ENCODE data around the gene C2CD4B. TPM values are rescaled to one million over a fixed set of nuclear protein-coding genes. Genes with fewer than 3 reads are reported as not detected.

The C2CD4B gene
- polyA plus RNA-seq, 3 donors, result 0.05 TPM; not detected in 2

DNA sequence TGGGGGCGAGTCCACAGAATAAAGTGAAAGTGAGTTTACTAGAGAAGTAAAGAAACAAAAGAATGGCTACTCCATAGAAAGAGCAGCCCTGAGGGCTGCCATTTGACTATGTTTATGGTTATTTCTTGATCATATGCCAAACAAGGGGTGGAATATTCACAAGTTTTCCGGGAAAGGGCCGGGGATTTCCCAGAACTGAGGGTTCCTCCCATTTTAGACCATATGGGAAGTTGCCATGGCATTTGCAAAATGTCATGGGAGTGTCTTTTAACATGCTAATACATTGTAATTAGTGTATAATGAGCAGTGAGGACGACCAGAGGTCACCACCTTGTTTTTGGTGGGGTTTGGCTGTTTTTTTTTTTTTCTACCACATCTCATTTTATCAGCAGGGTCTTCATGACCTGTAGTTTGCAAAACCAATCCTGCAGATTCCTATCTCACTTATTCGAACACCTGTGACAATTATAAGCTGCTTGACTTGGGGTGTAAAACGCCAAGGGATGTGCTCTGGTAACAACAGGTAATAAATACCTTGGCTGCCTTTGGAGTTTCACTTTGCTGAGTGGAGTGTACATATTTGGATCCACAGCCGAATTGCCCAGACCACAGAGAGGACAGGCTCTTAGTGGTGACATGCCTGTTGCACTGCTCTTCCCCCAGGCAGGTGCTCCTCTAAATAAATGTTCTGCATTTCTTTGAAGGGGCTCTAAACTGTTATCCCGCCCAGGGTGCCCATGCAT is 43.6 kb downstream of the C2CD4B start:
- H4K20me1 ChIP-seq (ENCODE audit: insufficient read depth, low read length), result no peaks in the 10 kb centered on the region
- H3K27ac Mint-ChIP-seq, result no peak overlapping the region
- no peak overlapping the region for H3K4me3 Mint-ChIP-seq
- no peak overlapping the region for H3K4me3 ChIP-seq (replicated peaks in 1 of 3; ENCODE audit: low read depth in 2 of 3, low read length in 3 of 3)
- H3K27ac ChIP-seq (ENCODE audit: low read depth in 1 of 2, low read length in 2 of 2), result no peak overlapping the region
- H3K36me3 ChIP-seq (replicated peaks in 1 of 2; ENCODE audit: control insufficient read depth in 1 of 2, insufficient read depth in 2 of 2, low read length in 2 of 2), result no peaks in the 10 kb centered on the region
- H3K27me3 ChIP-seq (ENCODE audit: control insufficient read depth in 2 of 2, insufficient read depth in 2 of 2, low read length in 2 of 2), result no peaks in the 10 kb centered on the region
- DNase-seq, result no peak
- no peak overlapping the region for H2AFZ ChIP-seq (ENCODE audit: insufficient read depth, low read depth, low read length, poor library complexity, severe bottlenecking)
- H3K79me2 ChIP-seq (ENCODE audit: insufficient read depth, low read length), result no peaks in the 10 kb centered on the region
- 95% methylated on average over 6 of the region's 8 CpGs for WGBS (ENCODE audit: insufficient coverage)
- H3K9ac ChIP-seq (ENCODE audit: insufficient read depth, low read length, poor library complexity, severe bottlenecking), result no peak overlapping the region
- no peaks in the 10 kb centered on the region for H3K9me3 ChIP-seq (replicated peaks in 1 of 2; ENCODE audit: control insufficient read depth in 1 of 2, insufficient read depth in 1 of 2, low read length in 2 of 2)
- H3K4me1 ChIP-seq (ENCODE audit: control insufficient read depth in 1 of 2, insufficient read depth in 2 of 2, low read length in 2 of 2), result peaks cover 24 to 31% of the 10 kb centered on the region in 2 donors
- H3K9me3 Mint-ChIP-seq, result peaks cover 0 to 2% (median 0%) of the 10 kb centered on the region in 7 donors
- H3K4me1 Mint-ChIP-seq, result peaks cover 37% of the 10 kb centered on the region
- H3K27me3 Mint-ChIP-seq (ENCODE audit: low read depth in 3 of 3), result peaks cover 0 to 6% (median 5%) of the 10 kb centered on the region in 3 donors
- TF ChIP-seq CTCF (IDR thresholded peaks at IDR 0.05), result no peak
- intact Hi-C loops (cut with micrococcal nuclease), result no loop called here
- no peak overlapping the region for H3K4me2 ChIP-seq (replicated peaks; ENCODE audit: extremely low read depth, low read length, poor library complexity, severe bottlenecking)
- no peaks in the 10 kb centered on the region for H3K36me3 Mint-ChIP-seq

- Mint-ChIP-seq H3K36me3 (no peaks in the 10 kb centered on the region), H3K9me3 (peaks cover 0 to 2% (median 0%) of the 10 kb centered on the region in 7 donors), H3K4me1 (peaks cover 37% of the 10 kb centered on the region), H3K27me3 (ENCODE audit: low read depth in 3 of 3) (peaks cover 0 to 6% (median 5%) of the 10 kb centered on the region in 3 donors), H3K27ac (peak overlapping the region in 1 of 7 donors; percentile 10), H3K4me3 (no peak overlapping the region)
- no peak overlapping the region for H2AFZ ChIP-seq (ENCODE audit: insufficient read depth, low read depth, low read length, poor library complexity, severe bottlenecking)
- no peak overlapping the region for H3K4me2 ChIP-seq (replicated peaks; ENCODE audit: extremely low read depth, low read length, poor library complexity, severe bottlenecking)
- H4K20me1 ChIP-seq (ENCODE audit: insufficient read depth, low read length), result no peaks in the 10 kb centered on the region
- no peak overlapping the region for H3K9ac ChIP-seq (ENCODE audit: insufficient read depth, low read length, poor library complexity, severe bottlenecking)
- no peaks in the 10 kb centered on the region for H3K79me2 ChIP-seq (ENCODE audit: insufficient read depth, low read length)
- H3K27me3 ChIP-seq (ENCODE audit: control insufficient read depth in 2 of 2, insufficient read depth in 2 of 2, low read length in 2 of 2), result no peaks in the 10 kb centered on the region
- intact Hi-C loops (cut with micrococcal nuclease), result no loop called here
- no peak for DNase-seq
- no peaks in the 10 kb centered on the region for H3K9me3 ChIP-seq (replicated peaks in 1 of 2; ENCODE audit: control insufficient read depth in 1 of 2, insufficient read depth in 1 of 2, low read length in 2 of 2)
- H3K36me3 ChIP-seq (replicated peaks in 1 of 2; ENCODE audit: control insufficient read depth in 1 of 2, insufficient read depth in 2 of 2, low read length in 2 of 2), result no peaks in the 10 kb centered on the region
- 100% methylated on average over 3 of the region's 5 CpGs for WGBS (ENCODE audit: insufficient coverage)
- no peak overlapping the region for H3K4me3 ChIP-seq (replicated peaks in 1 of 3; ENCODE audit: low read depth in 2 of 3, low read length in 3 of 3)
- H3K27ac ChIP-seq (ENCODE audit: low read depth in 1 of 2, low read length in 2 of 2), result no peak overlapping the region
- H3K4me1 ChIP-seq (ENCODE audit: control insufficient read depth in 1 of 2, insufficient read depth in 2 of 2, low read length in 2 of 2), result peaks cover 24 to 31% of the 10 kb centered on the region in 2 donors
- TF ChIP-seq CTCF (IDR thresholded peaks at IDR 0.05), result no peak
Observed at GRCh38 chr15:62120776-62121175, 44.3 kb downstream of the C2CD4B start.
